HepG2 (cell line): ENCODE results near the gene MAGT1. TPM values are rescaled to one million over a fixed set of nuclear protein-coding genes. Genes with fewer than 3 reads are reported as not detected.
A peak's percentile ranks its signal among the peaks of the same experiment; 100 is the strongest.

ENCODE experiments used
- AKNA ChIP-seq: sonication (generic); formaldehyde crosslinking; IDR thresholded peaks from 2 replicates; pipeline ENCODE4 v1.4.0; 2020; ENCODE audit warnings: missing genetic modification reagents, borderline replicate concordance
- CBFB ChIP-seq: sonication (generic); formaldehyde crosslinking; IDR thresholded peaks from 2 replicates; pipeline ENCODE4 v1.4.0; 2020; ENCODE audit warnings: missing genetic modification reagents
- CBX1 ChIP-seq: IDR thresholded peaks from one replicate; pipeline ENCODE4 v1.6.1; 2016; ENCODE audit warnings: antibody characterized with exemption, low read depth
- ESRRA ChIP-seq: sonication (generic); formaldehyde crosslinking; IDR thresholded peaks from 2 replicates; pipeline ENCODE4 v1.5.1; 2020; ENCODE audit warnings: mild to moderate bottlenecking, low read depth, missing genetic modification reagents
- KDM5B ChIP-seq: sonication (generic); formaldehyde crosslinking; IDR thresholded peaks from 2 replicates; pipeline ENCODE4 v1.4.0; 2020; ENCODE audit warnings: missing genetic modification reagents, mild to moderate bottlenecking, borderline replicate concordance
- PHB2 ChIP-seq: fragments of 450-650 bp; IDR thresholded peaks from 2 replicates; pipeline ENCODE4 v1.6.1; 2018; ENCODE audit not compliant: partially characterized antibody
- PRDM4 ChIP-seq: sonication (generic); formaldehyde crosslinking; IDR thresholded peaks from 2 replicates; pipeline ENCODE4 v1.9.0; 2021; ENCODE audit warnings: missing genetic modification reagents, borderline replicate concordance
- REXO4 ChIP-seq: sonication (generic); formaldehyde crosslinking; IDR thresholded peaks from 2 replicates; pipeline ENCODE4 v1.8.0; 2022; ENCODE audit warnings: missing genetic modification reagents, mild to moderate bottlenecking, borderline replicate concordance
- SAP130 ChIP-seq: IDR thresholded peaks from 2 replicates; pipeline ENCODE4 v1.6.1; 2016; ENCODE audit warnings: low read depth
- SMARCC2 ChIP-seq: fragments of 450-650 bp; IDR thresholded peaks from 2 replicates; pipeline ENCODE4 v1.6.1; 2017; ENCODE audit warnings: antibody characterized with exemption, mild to moderate bottlenecking
- THYN1 ChIP-seq: sonication (generic); formaldehyde crosslinking; IDR thresholded peaks from 2 replicates; pipeline ENCODE4 v1.8.1; 2023; ENCODE audit warnings: low read depth, mild to moderate bottlenecking, moderate library complexity, missing genetic modification reagents, borderline replicate concordance
- ZBTB42 ChIP-seq: sonication (generic); formaldehyde crosslinking; IDR thresholded peaks from 2 replicates; pipeline ENCODE4 v1.5.0; 2020; ENCODE audit warnings: mild to moderate bottlenecking, missing genetic modification reagents
- ZFP36L2 ChIP-seq: sonication (generic); formaldehyde crosslinking; IDR thresholded peaks from 2 replicates; pipeline ENCODE4 v1.4.0; 2020; ENCODE audit warnings: missing genetic modification reagents
- ZKSCAN5 ChIP-seq: sonication (generic); formaldehyde crosslinking; IDR thresholded peaks from 2 replicates; pipeline ENCODE4 v1.5.1; 2020; ENCODE audit warnings: mild to moderate bottlenecking, missing genetic modification reagents
- ZMYM3 ChIP-seq: sonication (generic); formaldehyde crosslinking; IDR thresholded peaks from 2 replicates; pipeline ENCODE4 v1.5.1; 2020; ENCODE audit warnings: mild to moderate bottlenecking, missing genetic modification reagents
- ZNF878 ChIP-seq: sonication (generic); formaldehyde crosslinking; IDR thresholded peaks from 2 replicates; pipeline ENCODE4 v1.8.1; 2023; ENCODE audit warnings: mild to moderate bottlenecking, missing genetic modification reagents, moderate library complexity
- ZSCAN20 ChIP-seq: sonication (generic); formaldehyde crosslinking; IDR thresholded peaks from 2 replicates; pipeline ENCODE4 v1.4.0; 2020; ENCODE audit warnings: missing genetic modification reagents, mild to moderate bottlenecking, borderline replicate concordance
- polyA plus RNA-seq, 8 experiments: library from polyadenylated mRNA; depleted of rRNA in 3 of 8; stranded (reverse) in 7 of 8; unstranded in 1 of 8; fragments of >200 nt; fragmentation: Illumina TruSeq in 4 of 8; extraction: Trizol in 4 of 8; gene quantifications; 2 replicates each; pipeline versions ENCODE4 v1.2.1 to v1.2.3, GENCODE V29; 2011 to 2016; ENCODE audit warnings: low read depth in 4 of 8, missing spikeins in 1 of 8, mixed read lengths in 1 of 8; ENCODE audit not compliant: insufficient read depth in 1 of 8
- total RNA-seq, 5 experiments: library from RNA; depleted of rRNA; stranded (reverse); fragments of >200 nt; fragmentation: Illumina TruSeq; extraction: Trizol; gene quantifications; 2 replicates each; pipeline ENCODE4 v1.2.3, GENCODE V29; 2016; ENCODE audit warnings: low read depth in 1 of 5
- TF ChIP-seq, protein P1 (sequence below): sonication (generic); formaldehyde crosslinking; IDR thresholded peaks from 2 replicates; pipeline ENCODE4 v1.9.0; 2021; ENCODE audit warnings: missing genetic modification reagents, borderline replicate concordance
- TF ChIP-seq, protein P2 (sequence below): IDR thresholded peaks from 2 replicates; pipeline ENCODE4 v1.6.1; 2018; ENCODE audit warnings: missing genetic modification reagents, mild to moderate bottlenecking, missing compliant biosample characterization

The MAGT1 gene
- total and polyA plus RNA-seq, 2 of the 13 experiments (the other 11 are each of a cell fraction or from before 2014, with no cell fraction given): 38.0 to 75.0 TPM

DNA sequence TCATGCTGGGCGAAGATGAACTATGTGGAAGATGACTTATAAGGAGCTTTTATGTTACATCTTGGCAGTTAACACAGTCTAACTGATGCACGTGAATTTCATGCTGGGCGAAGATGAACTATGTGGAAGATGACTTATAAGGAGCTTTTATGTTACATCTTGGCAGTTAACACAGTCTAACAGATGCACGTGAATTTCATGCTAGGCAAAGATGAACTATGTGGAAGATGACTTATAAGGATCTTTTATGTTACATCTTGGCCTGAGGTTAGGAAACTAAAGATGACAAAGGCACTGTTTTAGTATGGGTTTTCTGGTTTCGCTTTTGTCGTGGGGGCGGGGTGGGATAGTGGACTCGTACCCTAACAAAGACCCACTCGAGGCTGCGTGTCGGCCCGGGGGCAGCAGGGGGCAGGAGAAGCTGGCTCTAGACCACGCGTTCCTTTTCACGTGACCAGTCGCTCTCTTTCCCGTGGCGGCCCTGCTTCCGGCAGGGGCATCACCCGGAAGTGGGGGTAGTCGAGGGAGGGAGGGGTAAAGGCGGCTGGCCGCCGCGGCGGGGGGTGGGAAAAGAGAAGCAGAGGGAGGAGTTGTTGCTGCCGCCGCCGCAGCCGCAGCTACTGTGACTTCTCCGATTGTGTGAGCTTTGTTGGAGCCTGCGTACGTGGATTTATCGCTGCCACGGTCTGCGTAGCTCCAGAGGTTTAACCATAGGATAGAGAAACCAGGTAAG is 15.0 kb upstream of the MAGT1 start, which contains the start of gene ATP7A (continued):
- no peak for TF ChIP-seq PRDM4 (CRISPR knock-in tag)
- TF ChIP-seq PHB2: no peak
- TF ChIP-seq, protein P1, sequence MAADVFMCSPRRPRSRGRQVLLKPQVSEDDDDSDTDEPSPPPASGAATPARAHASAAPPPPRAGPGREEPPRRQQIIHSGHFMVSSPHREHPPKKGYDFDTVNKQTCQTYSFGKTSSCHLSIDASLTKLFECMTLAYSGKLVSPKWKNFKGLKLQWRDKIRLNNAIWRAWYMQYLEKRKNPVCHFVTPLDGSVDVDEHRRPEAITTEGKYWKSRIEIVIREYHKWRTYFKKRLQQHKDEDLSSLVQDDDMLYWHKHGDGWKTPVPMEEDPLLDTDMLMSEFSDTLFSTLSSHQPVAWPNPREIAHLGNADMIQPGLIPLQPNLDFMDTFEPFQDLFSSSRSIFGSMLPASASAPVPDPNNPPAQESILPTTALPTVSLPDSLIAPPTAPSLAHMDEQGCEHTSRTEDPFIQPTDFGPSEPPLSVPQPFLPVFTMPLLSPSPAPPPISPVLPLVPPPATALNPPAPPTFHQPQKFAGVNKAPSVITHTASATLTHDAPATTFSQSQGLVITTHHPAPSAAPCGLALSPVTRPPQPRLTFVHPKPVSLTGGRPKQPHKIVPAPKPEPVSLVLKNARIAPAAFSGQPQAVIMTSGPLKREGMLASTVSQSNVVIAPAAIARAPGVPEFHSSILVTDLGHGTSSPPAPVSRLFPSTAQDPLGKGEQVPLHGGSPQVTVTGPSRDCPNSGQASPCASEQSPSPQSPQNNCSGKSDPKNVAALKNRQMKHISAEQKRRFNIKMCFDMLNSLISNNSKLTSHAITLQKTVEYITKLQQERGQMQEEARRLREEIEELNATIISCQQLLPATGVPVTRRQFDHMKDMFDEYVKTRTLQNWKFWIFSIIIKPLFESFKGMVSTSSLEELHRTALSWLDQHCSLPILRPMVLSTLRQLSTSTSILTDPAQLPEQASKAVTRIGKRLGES (CRISPR knock-in tag): no peak
- no peak for TF ChIP-seq THYN1 (CRISPR knock-in tag)
- no peak for TF ChIP-seq ESRRA
- no peak for TF ChIP-seq ZNF878
- TF ChIP-seq ZKSCAN5 (CRISPR knock-in tag): no peak
- no peak for TF ChIP-seq ZFP36L2 (CRISPR knock-in tag)
- TF ChIP-seq SMARCC2: no peak
- no peak for TF ChIP-seq AKNA (CRISPR knock-in tag)
- TF ChIP-seq ZMYM3 (CRISPR knock-in tag): no peak
- TF ChIP-seq, protein P2, sequence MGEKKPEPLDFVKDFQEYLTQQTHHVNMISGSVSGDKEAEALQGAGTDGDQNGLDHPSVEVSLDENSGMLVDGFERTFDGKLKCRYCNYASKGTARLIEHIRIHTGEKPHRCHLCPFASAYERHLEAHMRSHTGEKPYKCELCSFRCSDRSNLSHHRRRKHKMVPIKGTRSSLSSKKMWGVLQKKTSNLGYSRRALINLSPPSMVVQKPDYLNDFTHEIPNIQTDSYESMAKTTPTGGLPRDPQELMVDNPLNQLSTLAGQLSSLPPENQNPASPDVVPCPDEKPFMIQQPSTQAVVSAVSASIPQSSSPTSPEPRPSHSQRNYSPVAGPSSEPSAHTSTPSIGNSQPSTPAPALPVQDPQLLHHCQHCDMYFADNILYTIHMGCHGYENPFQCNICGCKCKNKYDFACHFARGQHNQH (CRISPR knock-in tag): no peak
- no peak for TF ChIP-seq KDM5B
- TF ChIP-seq CBFB (CRISPR knock-in tag): no peak
- TF ChIP-seq ZSCAN20 (CRISPR knock-in tag): no peak
- no peak for TF ChIP-seq CBX1
- no peak for TF ChIP-seq REXO4 (CRISPR knock-in tag)
- TF ChIP-seq ZBTB42 (CRISPR knock-in tag): no peak
- TF ChIP-seq SAP130 (CRISPR knock-in tag): peak; percentile 81
